K562 (cell line): ENCODE data around the gene MAU2. TPM values are rescaled to one million over a fixed set of nuclear protein-coding genes. Genes with fewer than 3 reads are reported as not detected.

ENCODE experiments used
- AFF1 ChIP-seq, 2 experiments: fragments of 450-650 bp; IDR thresholded peaks; 2 replicates each; pipeline ENCODE4 v1.6.1; 2018; ENCODE audit warnings: mild to moderate bottlenecking in 2 of 2, low read depth in 1 of 2; ENCODE audit not compliant: partially characterized antibody in 2 of 2
- ATF4 ChIP-seq: fragments of 450-650 bp; formaldehyde crosslinking; IDR thresholded peaks from 2 replicates; pipeline ENCODE4 v1.4.0; 2022; ENCODE audit warnings: mild to moderate bottlenecking, moderate library complexity
- FOS ChIP-seq: IDR thresholded peaks from 3 replicates; pipeline ENCODE4 v1.6.1; 2011; ENCODE audit not compliant: insufficient read length; ENCODE audit errors: extremely low read depth
- FOXK1 ChIP-seq: sonication (generic); formaldehyde crosslinking; IDR thresholded peaks from 2 replicates; pipeline ENCODE4 v1.8.0; 2022; ENCODE audit warnings: missing genetic modification reagents, mild to moderate bottlenecking, borderline replicate concordance
- HDAC6 ChIP-seq: IDR thresholded peaks from 2 replicates; pipeline ENCODE4 v1.6.1; 2012; ENCODE audit warnings: low read depth, mild to moderate bottlenecking, control low read depth, inconsistent platforms, low read length, moderate library complexity
- HNRNPL ChIP-seq: fragments of 200-400 bp; formaldehyde crosslinking; IDR thresholded peaks from 2 replicates; pipeline ENCODE4 v1.6.1; 2017; ENCODE audit warnings: low read depth, mild to moderate bottlenecking, low read length
- MAFK ChIP-seq: IDR thresholded peaks from 2 replicates; pipeline ENCODE4 v1.6.1; 2011; ENCODE audit warnings: low read length, improper control_type of control experiment
- MAX ChIP-seq: sonication (generic); formaldehyde crosslinking; IDR thresholded peaks from 2 replicates; pipeline ENCODE4 v1.9.0; 2022; ENCODE audit warnings: mild to moderate bottlenecking, missing genetic modification reagents
- MECOM ChIP-seq: fragments of 250-450 bp; sonication (Bioruptor Pico); IDR thresholded peaks from 2 replicates; pipeline ENCODE4 v1.8.0; 2022; ENCODE audit warnings: inconsistent platforms
- MTA2 ChIP-seq: fragments of 450-650 bp; IDR thresholded peaks from 2 replicates; pipeline ENCODE4 v1.6.1; 2016; ENCODE audit warnings: low read depth
- NEUROD1 ChIP-seq: fragments of 150-350 bp; IDR thresholded peaks from 2 replicates; pipeline ENCODE4 v1.6.1; 2014; ENCODE audit warnings: borderline replicate concordance, low read length, low read depth; ENCODE audit not compliant: partially characterized antibody
- PPARD ChIP-seq: fragments of 250-450 bp; sonication (Bioruptor Pico); IDR thresholded peaks from 2 replicates; pipeline ENCODE4 v1.8.0; 2022; ENCODE audit warnings: inconsistent platforms, mild to moderate bottlenecking, moderate library complexity
- RBFOX2 ChIP-seq: fragments of 200-400 bp; formaldehyde crosslinking; IDR thresholded peaks from 2 replicates; pipeline ENCODE4 v1.6.1; 2017; ENCODE audit warnings: low read depth, mild to moderate bottlenecking, low read length, moderate library complexity
- RCOR1 ChIP-seq, 2 experiments: IDR thresholded peaks; 2 replicates each; pipeline ENCODE4 v1.6.1; 2012; ENCODE audit warnings: low read depth in 2 of 2, low read length in 2 of 2, borderline replicate concordance in 1 of 2, improper control_type of control experiment in 1 of 2
- TAF7 ChIP-seq: fragments of 450-650 bp; IDR thresholded peaks from 2 replicates; pipeline ENCODE4 v1.6.1; 2016; ENCODE audit warnings: missing genetic modification characterization, missing compliant biosample characterization
- TAF9B ChIP-seq: fragments of 450-650 bp; IDR thresholded peaks from 2 replicates; pipeline ENCODE4 v1.6.1; 2018; ENCODE audit warnings: mild to moderate bottlenecking; ENCODE audit not compliant: partially characterized antibody
- ZC3H4 ChIP-seq: sonication (generic); formaldehyde crosslinking; IDR thresholded peaks from 2 replicates; pipeline ENCODE4 v1.9.0; 2021; ENCODE audit warnings: missing genetic modification reagents, borderline replicate concordance
- ZKSCAN1 ChIP-seq: fragments of 150-350 bp; IDR thresholded peaks from 2 replicates; pipeline ENCODE4 v1.6.1; 2016; ENCODE audit warnings: low read depth, low read length
- ZNF146 ChIP-seq: IDR thresholded peaks from one replicate; pipeline ENCODE4 v1.6.1; 2018; ENCODE audit warnings: missing compliant biosample characterization; ENCODE audit not compliant: unreplicated experiment
- ZNF3 ChIP-seq: fragments of 250-450 bp; sonication (Bioruptor Pico); IDR thresholded peaks from 2 replicates; pipeline ENCODE4 v1.5.0; 2021; ENCODE audit warnings: mild to moderate bottlenecking, moderate library complexity
- ZNF395 ChIP-seq: fragments of 200-800 bp; sonication (Bioruptor generic); IDR thresholded peaks from 2 replicates; pipeline ENCODE4 v1.6.1; 2017; ENCODE audit warnings: missing genetic modification characterization, missing compliant biosample characterization
- ZNF695 ChIP-seq: fragments of 450-650 bp; formaldehyde crosslinking; IDR thresholded peaks from 2 replicates; pipeline ENCODE4 v1.4.0; 2020; ENCODE audit warnings: mild to moderate bottlenecking, moderate library complexity
- ZNF77 ChIP-seq: fragments of 250-450 bp; sonication (Bioruptor Pico); IDR thresholded peaks from 2 replicates; pipeline ENCODE4 v1.5.0; 2020
- polyA plus RNA-seq, 8 experiments: library from polyadenylated mRNA; depleted of rRNA in 4 of 8; stranded (reverse) in 5 of 8; unstranded in 3 of 8; fragments of >200 nt; fragmentation: Nextera tagmentation in 2 of 8; fragmentation: Illumina TruSeq in 1 of 8; extraction: Ambion mirVana in 2 of 8; extraction: Trizol in 1 of 8; gene quantifications; 2 replicates each; pipeline versions ENCODE4 v1.2.1 to v1.2.3, GENCODE V29; 2011 to 2014; ENCODE audit warnings: inconsistent platforms in 1 of 8, missing spikeins in 1 of 8
- total RNA-seq, 7 experiments: library from RNA; depleted of rRNA in 6 of 7; stranded (reverse); fragments of >200 nt in 6 of 7; fragmentation: Illumina TruSeq in 2 of 7; extraction: Trizol in 2 of 7; gene quantifications; 2 replicates each; pipeline versions ENCODE4 v1.2.1 to v1.2.3, GENCODE V29; 2011 to 2021; ENCODE audit warnings: low replicate concordance in 1 of 7

Gene MAU2
- total and polyA plus RNA-seq, 9 of the 15 experiments (the other 6 are each of a cell fraction or from before 2014, with no cell fraction given), result 1.2 to 48.1 (median 19.4) TPM

- peak; percentile 94 for TF ChIP-seq FOS
- TF ChIP-seq TAF7 (tag), result peak; percentile 22; the same call in 1 of the 2 replicates
- TF ChIP-seq HNRNPL, result peak; percentile 90
- TF ChIP-seq RCOR1 (IDR thresholded peaks at IDR 0.05; ENCODE audit: borderline replicate concordance in 1 of 2, low read depth in 2 of 2, low read length in 2 of 2), result no peak; a peak in 1 of 4 replicates
- peak; percentile 83 for TF ChIP-seq RBFOX2
- TF ChIP-seq TAF9B, result no peak
- no peak for TF ChIP-seq MAFK
- no peak for TF ChIP-seq MECOM
- no peak for TF ChIP-seq FOXK1
- TF ChIP-seq ZNF3 (CRISPR knock-in tag), result no peak
- peak; percentile 61 for TF ChIP-seq MAX (CRISPR knock-in tag)
- TF ChIP-seq AFF1 (IDR thresholded peaks at IDR 0.05; ENCODE audit: low read depth in 1 of 2, partially characterized antibody in 2 of 2), result no peak
- no peak for TF ChIP-seq PPARD (CRISPR knock-in tag)
- TF ChIP-seq NEUROD1, result peak; percentile 95
- TF ChIP-seq MTA2, result no peak
- no peak for TF ChIP-seq ZNF146 (CRISPR knock-in tag)
- TF ChIP-seq ZNF77, result no peak
- peak; percentile 39; the same call in 1 of the 2 replicates for TF ChIP-seq ZNF395 (CRISPR knock-in tag)
- no peak for TF ChIP-seq ZC3H4
- TF ChIP-seq ZNF695, result no peak
- peak; percentile 23; the same call in 1 of the 2 replicates for TF ChIP-seq ATF4 (CRISPR knock-in tag)
- TF ChIP-seq ZKSCAN1, result peak; percentile 47; the same call in 1 of the 2 replicates
- TF ChIP-seq HDAC6, result no peak
These were observed 64.7 kb downstream of the MAU2 start (continued) for GRCh38 chr19:19385131-19385895.
